Colonic mucosa (tissue), 4 donors: Measurements from ENCODE around the gene SLC38A10. TPM values are rescaled to one million over a fixed set of nuclear protein-coding genes. Genes with fewer than 3 reads are reported as not detected.
A peak's percentile ranks its signal among the peaks of the same experiment; 100 is the strongest.

ENCODE experiments used
- DNase-seq: peaks from one replicate; pipeline ENCODE4 v3.0.0-alpha.2; 2020
- H3K27ac ChIP-seq: fragments of 200-600 bp; one replicate; pipeline ENCODE4 v1.8.0; 2021
- H3K27me3 ChIP-seq: fragments of 200-600 bp; one replicate; pipeline ENCODE4 v1.8.0; 2021
- H3K36me3 ChIP-seq: fragments of 200-600 bp; one replicate; pipeline ENCODE4 v1.8.0; 2021
- H3K4me1 ChIP-seq: fragments of 200-600 bp; one replicate; pipeline ENCODE4 v1.8.0; 2021; ENCODE audit warnings: mild to moderate bottlenecking
- H3K4me3 ChIP-seq: fragments of 200-600 bp; one replicate; pipeline ENCODE4 v1.8.0; 2021
- H3K9ac ChIP-seq, 2 donors: one replicate each; pipeline ENCODE4 v1.7.0; 2013; ENCODE audit warnings: control low read depth in 2 of 2, low read depth in 2 of 2, low read length in 2 of 2
- H3K9me3 ChIP-seq: fragments of 200-600 bp; one replicate; pipeline ENCODE4 v1.8.0; 2021
- CTCF ChIP-seq: fragments of 200-600 bp; IDR thresholded peaks from one replicate; pipeline ENCODE4 v1.8.0; 2022; ENCODE audit warnings: antibody characterized with exemption, mild to moderate bottlenecking
- intact Hi-C: fragments of 100-400 bp; cut with DNase I; formaldehyde crosslinking; loops from one replicate; pipeline ENCODE4 v1.14.1; 2022
- total RNA-seq, 2 donors: library from RNA; stranded (reverse); fragmentation: NEBNext Ultra II Directional in 1 of 2; extraction: Animal tissue kit (Norgen Biotek cat#: 25700) in 1 of 2; gene quantifications; one replicate each; pipeline ENCODE4 v1.2.1, GENCODE V29; 2021
- donor health status: healthy.
- donor health status: DM: no; HTN: no; CAD: no.
- donor health status: DM: no; HTN: no; CAD: no.

Gene SLC38A10
- total RNA-seq, 2 donors from 2014 or later = 67.5 to 139 TPM

GRCh38 chr17:81236784-81237183 lies 58.3 kb downstream of the SLC38A10 start:
- DNase-seq = no peak
- TF ChIP-seq CTCF = no peak
- no peak overlapping the region for H3K27ac ChIP-seq
- intact Hi-C loops = no loop called here
- H3K9ac ChIP-seq = peak overlapping the region; percentile 12
- H3K4me1 ChIP-seq = peaks cover 13% of the 10 kb centered on the region
- no peaks in the 10 kb centered on the region for H3K27me3 ChIP-seq
- H3K4me3 ChIP-seq = no peak overlapping the region
- no peaks in the 10 kb centered on the region for H3K9me3 ChIP-seq
- H3K36me3 ChIP-seq = no peaks in the 10 kb centered on the region

- no peak for DNase-seq
- H3K36me3 ChIP-seq = no peaks in the 10 kb centered on the region
- intact Hi-C loops = no loop called here
- no peaks in the 10 kb centered on the region for H3K9me3 ChIP-seq
- H3K27ac ChIP-seq = no peak overlapping the region
- no peak for TF ChIP-seq CTCF
- peaks cover 13% of the 10 kb centered on the region for H3K4me1 ChIP-seq
- H3K4me3 ChIP-seq = no peak overlapping the region
- no peaks in the 10 kb centered on the region for H3K27me3 ChIP-seq
- peak overlapping the region in 1 of 2 donors; percentile 12 for H3K9ac ChIP-seq
Measured at GRCh38 chr17:81235822-81236740, 59.0 kb downstream of the SLC38A10 start.

- H3K9ac ChIP-seq = no peak overlapping the region
- no peak for DNase-seq
- peaks cover 13% of the 10 kb centered on the region for H3K4me1 ChIP-seq
- TF ChIP-seq CTCF = no peak
- no peak overlapping the region for H3K4me3 ChIP-seq
- H3K27ac ChIP-seq = no peak overlapping the region
- no peaks in the 10 kb centered on the region for H3K9me3 ChIP-seq
- intact Hi-C loops = no loop called here
- H3K36me3 ChIP-seq = no peaks in the 10 kb centered on the region
- no peaks in the 10 kb centered on the region for H3K27me3 ChIP-seq
Measured at GRCh38 chr17:81234940-81235821, 59.9 kb downstream of the SLC38A10 start.

- H3K9ac ChIP-seq = no peak overlapping the region
- H3K36me3 ChIP-seq = no peaks in the 10 kb centered on the region
- intact Hi-C loops = no loop called here
- no peak overlapping the region for H3K27ac ChIP-seq
- no peaks in the 10 kb centered on the region for H3K9me3 ChIP-seq
- H3K4me3 ChIP-seq = no peak overlapping the region
- peaks cover 8% of the 10 kb centered on the region for H3K4me1 ChIP-seq
- no peak for TF ChIP-seq CTCF
- no peaks in the 10 kb centered on the region for H3K27me3 ChIP-seq
- DNase-seq = no peak
Measured at GRCh38 chr17:81234506-81234855, 60.6 kb downstream of the SLC38A10 start.

- H3K36me3 ChIP-seq = no peaks in the 10 kb centered on the region
- H3K4me3 ChIP-seq = no peak overlapping the region
- no peaks in the 10 kb centered on the region for H3K27me3 ChIP-seq
- H3K9ac ChIP-seq = no peak overlapping the region
- no peak for DNase-seq
- H3K4me1 ChIP-seq = peaks cover 8% of the 10 kb centered on the region
- intact Hi-C loops = no loop called here
- TF ChIP-seq CTCF = no peak
- no peak overlapping the region for H3K27ac ChIP-seq
- H3K9me3 ChIP-seq = no peaks in the 10 kb centered on the region
Measured at GRCh38 chr17:81233811-81234505, 61.1 kb downstream of the SLC38A10 start.
